Measurements from ENCODE around the gene ZNF30.
"Not testable (repeated sequence)": the region's sequence is repeated elsewhere in the genome, so short reads cannot be mapped to it uniquely, and the experiment has no call there.

ZNF30 gene
- 2.7 to 13.6 (median 7.9) reads per million in 9 experiments for total RNA-seq

DNA sequence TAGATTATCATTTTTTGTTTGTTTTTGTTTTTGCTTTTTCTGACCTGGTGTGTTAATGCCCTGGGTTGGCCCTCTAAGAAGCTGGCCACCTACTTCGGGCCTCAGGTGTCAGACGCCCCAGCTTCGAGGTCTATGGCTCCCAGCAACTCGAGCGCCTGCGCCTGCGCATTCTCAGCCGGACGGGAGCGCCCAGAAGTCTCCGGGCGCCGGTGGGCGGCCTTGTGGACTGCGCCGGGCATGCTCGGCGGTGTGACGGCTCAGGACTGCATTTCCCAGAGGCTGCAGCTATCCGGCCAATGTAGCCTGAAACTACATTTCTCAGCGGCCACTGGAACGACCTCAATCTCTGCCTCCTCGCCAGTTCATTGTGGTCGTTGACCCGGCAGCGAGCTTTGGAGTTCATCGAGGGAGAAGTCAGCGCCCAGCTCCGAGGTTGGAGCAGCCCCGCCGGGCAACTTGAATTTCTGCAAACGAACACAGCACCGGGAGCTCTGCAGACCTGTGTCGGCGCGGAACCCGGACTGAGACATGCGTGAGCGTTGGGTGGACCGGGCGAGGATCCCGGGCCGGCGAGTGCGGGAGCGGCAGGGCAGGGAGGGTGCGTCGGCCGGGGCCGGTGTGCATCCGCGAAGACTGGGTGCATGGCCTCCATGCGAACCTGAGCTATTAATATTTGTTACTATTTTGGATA lies at the start of gene ZNF30:
ZNF30 (plus strand) TSS at position 219 of the 691 bp plus-strand sequence. CDS start 3,045 bp downstream, outside the sequence.
- H3K4me1 Mint-ChIP-seq (ENCODE audit: low read depth in 2 of 2), result peaks cover 12 to 14% of the 10 kb centered on the region in 2 donors
- H3K27ac Mint-ChIP-seq, result peak within 1 kb of the TSS; percentile 27 to 77
- DNase-seq (peak; percentile 60 to 69 (median 64)), ATAC-seq (replicated peaks) (peak; percentile 98)
- peaks cover 9% of the 10 kb centered on the region for H3K36me3 Mint-ChIP-seq (ENCODE audit: insufficient read depth)
- no peaks in the 10 kb centered on the region for H3K9me3 Mint-ChIP-seq
- H3K4me3 Mint-ChIP-seq, result peak within 1 kb of the TSS; percentile 87 to 98
- H3K27me3 Mint-ChIP-seq, result no peaks in the 10 kb centered on the region

DNA sequence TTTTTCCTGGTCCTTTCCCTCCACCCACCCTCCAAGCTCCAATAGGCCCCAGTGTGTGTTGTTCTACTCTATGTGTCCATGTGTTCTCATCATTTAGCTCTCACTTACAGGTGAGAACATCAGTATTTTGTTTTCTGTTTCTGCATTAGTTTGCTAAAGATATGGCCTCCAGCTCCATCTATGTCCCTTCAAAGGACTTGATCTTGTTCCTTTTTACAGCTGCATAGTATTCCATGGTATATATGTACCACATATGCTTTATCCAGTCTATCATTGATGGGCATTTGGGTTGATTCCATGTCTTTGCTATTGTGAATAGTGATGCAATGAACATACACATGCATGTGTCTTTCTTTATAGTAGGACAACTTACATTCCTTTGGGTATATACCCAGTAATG lies 47.1 kb upstream of the ZNF30 start:
- H3K27me3 Mint-ChIP-seq, result peaks cover 30 to 38% of the 10 kb centered on the region in 2 donors
- no peak for DNase-seq
- no peak overlapping the region for H3K4me3 Mint-ChIP-seq
- no peak for ATAC-seq (replicated peaks)
- no peaks in the 10 kb centered on the region for H3K4me1 Mint-ChIP-seq (ENCODE audit: low read depth in 2 of 2)
- H3K27ac Mint-ChIP-seq, result no peak overlapping the region
- no peaks in the 10 kb centered on the region for H3K36me3 Mint-ChIP-seq (ENCODE audit: insufficient read depth)
- H3K9me3 Mint-ChIP-seq, result peaks cover 2 to 7% of the 10 kb centered on the region in 2 donors

DNA sequence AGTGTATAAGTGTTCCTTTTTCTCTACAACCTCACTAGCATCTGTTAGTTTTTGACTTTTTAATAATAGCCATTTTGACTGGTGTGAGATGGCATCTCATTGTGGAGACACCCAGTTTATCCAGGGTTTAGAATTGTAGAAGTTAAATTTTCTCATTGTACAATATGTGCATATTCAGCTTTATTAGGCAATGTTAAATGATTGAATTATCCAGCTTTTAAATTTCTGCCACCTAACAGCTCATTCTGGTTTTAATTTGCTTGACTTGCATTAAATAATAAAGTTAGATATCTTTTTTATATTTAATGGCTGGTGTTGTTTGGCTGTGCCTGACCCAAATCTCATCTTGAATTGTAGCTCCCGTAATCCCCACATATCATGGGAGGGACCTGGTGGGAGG lies 46.7 kb upstream of the ZNF30 start:
- Mint-ChIP-seq H3K27ac (no peak overlapping the region), H3K4me1 (ENCODE audit: low read depth in 2 of 2) (no peaks in the 10 kb centered on the region), H3K4me3 (no peak overlapping the region), H3K27me3 (peaks cover 33 to 38% of the 10 kb centered on the region in 2 donors), H3K9me3 (peaks cover 5 to 12% of the 10 kb centered on the region in 2 donors), H3K36me3 (ENCODE audit: insufficient read depth) (no peaks in the 10 kb centered on the region)
- no peak for ATAC-seq (replicated peaks)
- DNase-seq, result no peak

DNA sequence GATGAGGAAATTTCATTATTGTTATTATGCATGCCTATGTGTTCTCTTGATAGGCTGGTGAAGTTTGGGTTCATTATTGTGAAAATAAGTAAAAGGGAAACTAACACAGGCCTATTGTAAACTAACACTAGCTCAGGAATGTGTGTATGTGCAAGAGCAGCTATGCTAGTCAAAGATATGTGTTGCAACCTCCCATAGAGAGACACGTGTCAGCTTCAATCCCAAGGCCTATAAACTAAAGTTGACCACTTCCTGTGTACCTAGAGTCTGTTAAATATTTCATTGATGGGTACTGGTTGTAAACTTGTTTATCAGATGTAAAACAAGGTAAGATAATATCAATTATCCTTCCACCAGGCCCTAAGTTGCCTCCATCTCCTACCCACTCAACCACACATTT lies 44.7 kb upstream of the ZNF30 start:
- Mint-ChIP-seq H3K36me3 (ENCODE audit: insufficient read depth) (no peaks in the 10 kb centered on the region), H3K4me1 (ENCODE audit: low read depth in 2 of 2) (no peaks in the 10 kb centered on the region), H3K27ac (no peak overlapping the region), H3K4me3 (no peak overlapping the region), H3K9me3 (peaks cover 8 to 16% of the 10 kb centered on the region in 2 donors), H3K27me3 (peaks cover 33 to 38% of the 10 kb centered on the region in 2 donors)
- ATAC-seq (replicated peaks) (no peak), DNase-seq (no peak)

DNA sequence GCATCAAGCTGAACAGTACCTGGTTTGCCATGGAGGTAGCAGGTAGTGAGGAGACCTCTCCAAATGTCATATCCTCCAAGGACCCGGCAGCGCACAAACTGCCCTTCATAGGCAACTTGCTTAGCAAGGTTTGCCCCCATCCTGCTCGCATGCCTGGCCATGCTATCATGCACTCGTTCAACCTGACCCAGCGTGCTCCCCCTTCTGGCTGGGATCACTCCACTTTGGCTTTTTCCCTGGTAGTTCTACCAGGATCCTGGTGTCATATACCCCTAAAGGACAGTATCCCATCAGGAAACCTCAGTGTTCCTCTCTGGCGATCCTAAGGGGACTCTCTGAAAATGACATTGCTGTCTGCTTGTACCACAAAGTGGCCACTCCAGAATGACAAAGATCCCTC lies 38.6 kb upstream of the ZNF30 start:
- Mint-ChIP-seq H3K36me3 (ENCODE audit: insufficient read depth) (no peaks in the 10 kb centered on the region), H3K27me3 (peaks cover 43 to 57% of the 10 kb centered on the region in 2 donors), H3K4me1 (ENCODE audit: low read depth in 2 of 2) (no peaks in the 10 kb centered on the region), H3K27ac (no peak overlapping the region), H3K9me3 (peaks cover 6 to 16% of the 10 kb centered on the region in 2 donors), H3K4me3 (no peak overlapping the region)
- ATAC-seq (replicated peaks) (no peak), DNase-seq (no peak)

DNA sequence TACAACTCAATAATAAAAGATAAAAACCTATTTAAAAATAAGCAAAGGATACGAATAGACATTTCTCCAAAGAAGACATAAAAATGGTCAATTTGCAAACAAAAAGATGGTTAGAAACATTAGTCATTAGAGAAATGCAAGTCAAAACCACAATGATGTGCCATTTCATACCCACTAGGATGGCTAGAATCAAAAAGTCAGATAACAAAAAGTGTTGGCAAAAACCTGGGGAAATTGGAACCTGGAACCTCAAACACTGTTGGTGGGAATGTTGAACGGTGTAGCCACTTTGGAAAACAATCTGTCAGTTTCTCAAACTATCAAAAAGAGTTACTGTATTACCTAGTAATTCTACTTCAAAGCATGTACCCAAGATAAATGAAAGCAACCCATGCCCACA lies 26.5 kb upstream of the ZNF30 start:
- H3K27ac Mint-ChIP-seq, result no peak overlapping the region
- no peak for ATAC-seq (replicated peaks)
- H3K36me3 Mint-ChIP-seq (ENCODE audit: insufficient read depth), result no peaks in the 10 kb centered on the region
- no peak overlapping the region for H3K4me3 Mint-ChIP-seq
- H3K27me3 Mint-ChIP-seq, result peaks cover 18 to 35% of the 10 kb centered on the region in 2 donors
- peaks cover 0 to 4% of the 10 kb centered on the region in 2 donors for H3K4me1 Mint-ChIP-seq (ENCODE audit: low read depth in 2 of 2)
- no peak for DNase-seq
- no peaks in the 10 kb centered on the region for H3K9me3 Mint-ChIP-seq

DNA sequence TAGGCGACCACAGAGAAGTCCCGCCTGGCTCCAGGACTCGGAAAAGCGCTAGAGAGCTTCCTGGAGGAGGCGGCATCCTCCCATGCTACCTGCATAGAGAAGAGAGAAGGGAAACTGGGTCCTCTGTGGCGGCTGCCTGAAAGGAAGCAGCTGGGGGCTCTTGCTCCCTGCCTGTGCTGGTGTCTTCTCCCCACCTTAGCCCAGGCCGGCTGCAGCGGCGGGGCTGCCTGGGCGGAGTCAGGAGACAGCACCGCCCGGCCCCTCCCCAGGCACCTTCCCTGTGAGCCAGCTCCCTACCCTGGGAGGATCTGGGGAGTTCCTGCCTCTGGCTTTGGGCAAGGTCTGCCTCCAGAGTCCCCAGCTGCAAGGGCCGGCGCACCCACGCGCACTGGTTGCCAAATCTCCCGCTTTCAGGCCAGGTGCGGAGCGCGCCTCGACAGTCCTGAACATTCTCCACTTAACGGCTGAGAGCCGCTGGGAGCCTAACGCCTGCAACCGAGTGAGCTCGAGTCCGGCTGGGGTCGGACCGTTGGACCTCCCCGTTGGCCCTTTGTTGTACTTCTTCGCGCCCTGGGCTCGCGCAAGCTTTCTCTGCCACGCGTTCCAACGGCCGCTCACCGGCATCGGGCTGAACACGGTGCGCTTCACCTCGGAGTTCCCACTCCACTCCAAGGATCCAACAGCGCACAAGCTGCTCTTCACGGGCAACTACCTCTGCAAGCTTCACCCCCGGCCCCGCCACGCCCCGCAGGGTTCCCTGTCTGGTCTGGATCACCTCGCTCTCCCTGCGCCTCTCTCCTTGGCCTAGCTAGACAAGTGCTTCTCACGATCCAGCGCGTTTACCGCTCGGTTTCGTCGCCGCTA lies 21.8 kb upstream of the ZNF30 start:
- Mint-ChIP-seq H3K27ac (no peak overlapping the region), H3K36me3 (ENCODE audit: insufficient read depth) (no peaks in the 10 kb centered on the region), H3K4me3 (peak overlapping the region in 1 of 2 donors; percentile 51), H3K27me3 (peaks cover 46 to 56% of the 10 kb centered on the region in 2 donors), H3K9me3 (no peaks in the 10 kb centered on the region), H3K4me1 (ENCODE audit: low read depth in 2 of 2) (peaks cover 0 to 10% of the 10 kb centered on the region in 2 donors)
- no peak for DNase-seq
- ATAC-seq (replicated peaks), result no peak

DNA sequence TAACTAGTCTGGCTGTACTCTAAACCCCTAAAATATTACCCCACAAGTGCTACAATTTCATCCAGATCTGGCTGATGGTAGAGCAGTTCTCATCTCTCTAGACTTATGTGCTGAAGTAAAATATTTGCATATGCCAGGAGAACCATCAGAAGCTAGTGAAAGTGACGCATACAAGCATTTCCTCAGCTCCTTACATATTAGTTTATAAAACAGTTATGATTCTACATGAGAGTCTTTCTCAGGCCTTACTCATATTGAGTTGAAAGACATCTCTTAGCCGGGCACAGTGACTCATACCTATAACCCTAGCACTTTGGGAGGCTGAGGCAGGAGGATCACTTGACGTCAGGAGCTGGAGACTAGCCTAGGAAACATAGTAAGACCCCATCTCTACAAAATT lies 15.9 kb upstream of the ZNF30 start:
- DNase-seq (no peak), ATAC-seq (replicated peaks) (no peak)
- Mint-ChIP-seq H3K27me3 (peaks cover 25 to 35% of the 10 kb centered on the region in 2 donors), H3K9me3 (no peaks in the 10 kb centered on the region), H3K27ac (no peak overlapping the region), H3K4me1 (ENCODE audit: low read depth in 2 of 2) (peaks cover 0 to under 1% of the 10 kb centered on the region in 2 donors), H3K4me3 (no peak overlapping the region), H3K36me3 (ENCODE audit: insufficient read depth) (no peaks in the 10 kb centered on the region)

DNA sequence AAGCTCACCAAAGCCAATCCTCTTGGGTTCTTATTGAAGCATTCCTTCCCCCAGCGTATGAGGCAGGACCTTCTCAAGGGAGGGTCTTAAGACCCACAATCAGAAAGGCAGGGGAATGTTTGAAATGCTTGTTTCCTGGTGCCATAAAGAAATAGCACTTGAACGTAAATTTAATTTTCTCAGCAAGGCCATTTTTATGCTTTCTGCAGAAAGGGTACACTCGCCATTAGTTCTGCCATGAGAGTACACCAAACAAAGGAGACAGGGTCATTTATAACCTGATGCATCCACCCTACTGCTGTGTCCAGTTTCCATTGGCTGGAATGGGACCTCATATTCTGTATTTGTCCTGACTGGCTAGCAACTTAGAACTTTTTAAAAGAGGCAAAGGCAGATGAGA lies 9.6 kb upstream of the ZNF30 start:
- not testable (repeated sequence) for H3K27me3 Mint-ChIP-seq; H3K4me3 Mint-ChIP-seq; H3K4me1 Mint-ChIP-seq (ENCODE audit: low read depth in 2 of 2); H3K27ac Mint-ChIP-seq; H3K36me3 Mint-ChIP-seq (ENCODE audit: insufficient read depth); ATAC-seq (replicated peaks); DNase-seq
- H3K9me3 Mint-ChIP-seq, result peaks cover 5 to 12% of the 10 kb centered on the region in 2 donors

DNA sequence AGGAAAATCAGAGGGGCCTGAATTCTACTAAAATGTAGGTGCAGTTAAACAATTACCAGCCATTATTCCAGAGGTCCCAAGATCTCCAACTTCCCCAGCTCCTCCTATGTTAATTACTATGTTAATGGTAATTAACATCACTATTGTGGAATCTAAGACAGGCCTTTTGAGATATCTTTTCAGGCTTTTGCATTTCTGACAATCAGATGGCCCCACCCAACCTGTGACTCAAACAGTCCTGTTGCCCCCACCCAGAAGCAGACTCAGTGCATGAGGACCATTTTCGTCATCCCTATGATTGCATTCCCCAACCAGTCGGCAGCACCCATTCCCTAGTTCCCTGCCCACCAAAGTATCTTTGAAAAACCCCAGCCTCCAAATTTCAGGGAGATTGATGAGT lies 8.5 kb upstream of the ZNF30 start:
- H3K4me3 Mint-ChIP-seq, result no peak overlapping the region
- H3K27me3 Mint-ChIP-seq, result no peaks in the 10 kb centered on the region
- no peak for ATAC-seq (replicated peaks)
- H3K27ac Mint-ChIP-seq, result no peak overlapping the region
- no peaks in the 10 kb centered on the region for H3K4me1 Mint-ChIP-seq (ENCODE audit: low read depth in 2 of 2)
- no peak for DNase-seq
- H3K9me3 Mint-ChIP-seq, result peaks cover 5 to 12% of the 10 kb centered on the region in 2 donors
- H3K36me3 Mint-ChIP-seq (ENCODE audit: insufficient read depth), result no peaks in the 10 kb centered on the region

DNA sequence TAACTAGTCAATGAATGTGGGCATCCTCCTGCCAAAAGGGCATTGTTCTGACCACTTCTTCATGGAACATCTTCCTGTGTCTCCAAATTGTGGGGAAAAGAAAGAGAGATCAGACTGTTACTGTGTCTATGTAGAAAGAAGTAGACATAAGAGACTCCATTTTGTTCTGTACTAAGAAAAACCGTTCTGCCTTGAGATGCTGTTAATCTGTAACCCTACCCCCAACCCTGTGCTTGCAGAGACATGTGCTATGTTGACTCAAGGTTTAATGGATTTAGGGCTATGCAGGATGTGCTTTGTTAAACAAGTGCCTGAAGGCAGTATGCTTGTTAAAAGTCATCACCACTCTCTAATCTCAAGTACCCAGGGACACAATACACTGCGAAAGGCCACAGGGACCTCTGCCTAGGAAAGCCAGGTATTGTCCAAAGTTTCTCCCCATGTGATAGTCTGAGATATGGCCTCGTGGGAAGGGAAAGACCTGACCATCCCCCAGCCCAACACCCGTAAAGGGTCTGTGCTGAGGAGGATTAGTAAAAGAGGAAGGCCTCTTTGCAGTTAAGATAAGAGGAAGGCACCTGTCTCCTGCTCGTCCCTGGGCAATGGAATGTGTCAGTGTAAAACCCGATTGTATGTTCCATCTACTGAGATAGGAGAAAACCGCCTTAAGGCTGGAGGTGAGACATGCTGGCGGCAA lies 6.5 kb upstream of the ZNF30 start:
- H3K4me1 Mint-ChIP-seq (ENCODE audit: low read depth in 2 of 2); H3K36me3 Mint-ChIP-seq (ENCODE audit: insufficient read depth); H3K27me3 Mint-ChIP-seq; ATAC-seq (replicated peaks); H3K27ac Mint-ChIP-seq; DNase-seq; H3K4me3 Mint-ChIP-seq: not testable (repeated sequence)
- peaks cover 5 to 12% of the 10 kb centered on the region in 2 donors for H3K9me3 Mint-ChIP-seq

DNA sequence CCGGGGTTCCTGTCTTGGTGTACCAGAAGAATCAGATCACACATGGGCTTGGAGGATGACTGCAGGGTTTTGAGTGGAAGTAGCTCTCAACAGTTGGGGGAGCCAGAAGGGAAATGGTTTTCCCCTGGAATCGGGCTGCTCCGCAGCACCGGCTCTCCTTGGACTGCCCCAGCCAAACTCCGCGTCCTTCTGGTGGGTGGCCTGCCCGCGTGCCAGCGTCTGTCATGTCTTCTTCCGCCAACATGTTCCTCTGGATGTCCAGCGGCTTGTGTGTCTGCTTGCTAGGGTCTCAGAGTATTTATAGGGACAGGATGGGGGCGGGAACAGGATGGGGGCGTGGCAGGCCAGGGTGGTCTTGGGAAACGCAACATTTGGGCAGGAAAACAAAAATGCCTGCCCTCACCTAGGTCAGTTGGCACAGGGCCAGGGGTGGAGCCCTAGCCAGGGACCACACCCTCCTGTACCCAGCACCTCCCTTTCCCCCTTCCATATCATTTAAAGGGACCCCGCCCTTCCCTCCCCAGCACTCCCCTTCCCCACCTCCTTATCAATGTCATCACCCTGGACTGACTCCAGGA lies 1.3 kb upstream of the ZNF30 start:
- ATAC-seq (replicated peaks), result no peak
- Mint-ChIP-seq H3K36me3 (ENCODE audit: insufficient read depth) (peaks cover 1% of the 10 kb centered on the region), H3K4me1 (ENCODE audit: low read depth in 2 of 2) (peaks cover 12 to 14% of the 10 kb centered on the region in 2 donors), H3K27ac (no peak overlapping the region), H3K9me3 (no peaks in the 10 kb centered on the region), H3K4me3 (peak overlapping the region in 1 of 2 donors; percentile 25), H3K27me3 (no peaks in the 10 kb centered on the region)
- DNase-seq, result no peak

DNA sequence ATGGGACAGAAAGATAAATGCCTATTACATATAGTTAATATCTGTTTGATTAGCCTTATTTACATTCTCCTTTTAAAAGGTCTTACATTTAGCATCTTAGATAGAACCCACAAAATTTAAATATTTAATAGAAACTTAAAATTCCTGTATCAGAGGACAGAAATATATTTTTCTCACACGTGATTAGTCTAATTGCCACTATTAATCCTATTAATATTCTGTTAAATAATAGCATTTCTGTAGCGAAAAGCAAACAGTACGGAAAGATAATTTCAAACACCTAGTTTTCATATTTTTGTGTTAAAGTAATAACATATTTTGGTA lies 380 bp upstream of the ZNF30 start:
- Mint-ChIP-seq H3K27ac (no peak overlapping the region), H3K4me1 (ENCODE audit: low read depth in 2 of 2) (peaks cover 12 to 14% of the 10 kb centered on the region in 2 donors), H3K36me3 (ENCODE audit: insufficient read depth) (peaks cover 5% of the 10 kb centered on the region), H3K4me3 (peak overlapping the region; percentile 87 to 98), H3K9me3 (no peaks in the 10 kb centered on the region), H3K27me3 (no peaks in the 10 kb centered on the region)
- ATAC-seq (replicated peaks) (no peak), DNase-seq (no peak)

All from effector memory CD8-positive, alpha-beta T cell (primary cell).